AG04450 (cell line): ENCODE results near the gene CDC42EP1. TPM values are rescaled to one million over a fixed set of nuclear protein-coding genes. Genes with fewer than 3 reads are reported as not detected.

Source experiments
- CTCF ChIA-PET: fragments of 300-600, 350-600 bp; formaldehyde crosslinking; extraction: SDS; loops from one replicate; lab custom pipeline; 2022; ENCODE audit warnings: antibody characterized with exemption, inconsistent platforms; lab: Charles Lee
- POLR2A ChIA-PET: fragments of 350-600 bp; formaldehyde crosslinking; extraction: SDS; loops from one replicate; lab custom pipeline; 2021; ENCODE audit warnings: antibody characterized with exemption, inconsistent platforms; lab: Yijun Ruan, JAX
- DNase-seq: peaks from one replicate; pipeline ENCODE4 v3.0.0-alpha.2; 2011; ENCODE audit warnings: low read depth, low spot score
- H3K27ac ChIP-seq: one replicate; pipeline ENCODE4 v1.5.1; 2012; ENCODE audit warnings: low read depth, low read length, control low read depth
- H3K27me3 ChIP-seq: one replicate; pipeline ENCODE4 v1.6.0; 2012; ENCODE audit warnings: low read length; ENCODE audit not compliant: control insufficient read depth, insufficient read depth
- H3K4me3 ChIP-seq: 2 replicates; pipeline ENCODE4 v1.5.1; 2011; ENCODE audit warnings: mild to moderate bottlenecking, low read depth, low read length, control low read depth
- H3K9me3 ChIP-seq: 2 replicates; pipeline ENCODE4 v1.5.1; 2012; ENCODE audit warnings: low read length; ENCODE audit not compliant: control insufficient read depth, insufficient read depth
- CTCF ChIP-seq: IDR thresholded peaks from 2 replicates; pipeline ENCODE4 v1.5.1; 2011; ENCODE audit warnings: low read depth, low read length, control low read depth, inconsistent platforms
- polyA plus RNA-seq: library from polyadenylated mRNA; depleted of rRNA; stranded (reverse); fragments of >200 nt; gene quantifications from 2 replicates; pipeline ENCODE4 v1.2.3, GENCODE V29; 2011

CDC42EP1 gene
- polyA plus RNA-seq, 1 experiment, result 13.0 TPM

- TF ChIP-seq CTCF, result peak; percentile 83
- POLR2A ChIA-PET, result interaction anchor here (1.0 to 2.7 kb wide), 6 partner anchors 14 to 130 kb away, joined by 3 to 17 read pairs (median 8); partner anchors contain the start of genes CDC42EP1, LGALS1 and PDXP
- CTCF ChIA-PET, result interaction anchor here (0.7 to 16.5 kb wide), 9 partner anchors 12 to 75 kb away, joined by 3 to 375 read pairs (median 4); partner anchors contain the start of genes CDC42EP1 and GGA1
- Histone ChIP-seq H3K27me3 (no peaks in the 10 kb centered on the region), H3K9me3 (no peaks in the 10 kb centered on the region; the same call in 1 of the 2 replicates), H3K4me3 (peak overlapping the region; percentile 50), H3K27ac (peak overlapping the region; percentile 91)
- DNase-seq, result no peak
Measured at GRCh38 chr22:37544955-37545702, 15.2 kb upstream of the CDC42EP1 start.

- no peaks in the 10 kb centered on the region for H3K27me3 ChIP-seq
- H3K9me3 ChIP-seq, result no peaks in the 10 kb centered on the region; the same call in 1 of the 2 replicates
- H3K4me3 ChIP-seq, result peak overlapping the region; percentile 50
- POLR2A ChIA-PET, result interaction anchor here (0.6 to 2.7 kb wide), 10 partner anchors 14 to 129 kb away, joined by 3 to 17 read pairs (median 5); partner anchors contain the start of genes CDC42EP1, GGA1, LGALS1 and PDXP
- peak overlapping the region; percentile 91 for H3K27ac ChIP-seq
- CTCF ChIA-PET, result interaction anchor here (1.2 to 16.5 kb wide), 6 partner anchors 20 to 74 kb away, joined by 3 to 375 read pairs (median 32); partner anchors contain the start of genes CDC42EP1 and GGA1
- no peak for TF ChIP-seq CTCF
- DNase-seq, result peak; percentile 84
Measured at GRCh38 chr22:37545703-37546436, 14.4 kb upstream of the CDC42EP1 start.

GRCh38 chr22:37546437-37547250 is 13.6 kb upstream of the CDC42EP1 start:
- TF ChIP-seq CTCF, result peak; percentile 17; the same call in 1 of the 2 replicates

GRCh38 chr22:37547251-37547741 is 13.0 kb upstream of the CDC42EP1 start:
- H3K27me3 ChIP-seq, result no peaks in the 10 kb centered on the region
- TF ChIP-seq CTCF, result no peak
- POLR2A ChIA-PET, result interaction anchor here (0.5 to 2.7 kb wide), 7 partner anchors 12 to 204 kb away, joined by 3 to 17 read pairs (median 4); partner anchors contain the start of genes CDC42EP1 and GGA1
- H3K27ac ChIP-seq, result peak overlapping the region; percentile 91
- no peak overlapping the region for H3K4me3 ChIP-seq
- no peaks in the 10 kb centered on the region; the same call in 1 of the 2 replicates for H3K9me3 ChIP-seq
- CTCF ChIA-PET, result interaction anchor here (7.4 to 16.5 kb wide), 3 partner anchors 18 to 61 kb away, joined by 60 to 375 read pairs (median 192); partner anchors contain the start of genes CDC42EP1 and GGA1
- DNase-seq, result no peak

More at GRCh38 chr22:37546437-37547250, 13.6 kb upstream of the CDC42EP1 start:
- Histone ChIP-seq H3K4me3 (no peak overlapping the region), H3K9me3 (no peaks in the 10 kb centered on the region; the same call in 1 of the 2 replicates), H3K27ac (peak overlapping the region; percentile 91), H3K27me3 (no peaks in the 10 kb centered on the region)
- ChIA-PET CTCF (interaction anchor here (1.2 to 16.5 kb wide), 5 partner anchors 19 to 73 kb away, joined by 3 to 375 read pairs (median 60); partner anchors contain the start of genes CDC42EP1 and GGA1), POLR2A (interaction anchor here (0.5 to 2.7 kb wide), 13 partner anchors 13 to 205 kb away, joined by 3 to 17 read pairs (median 4); partner anchors contain the start of genes CDC42EP1, GGA1 and PDXP)
- DNase-seq, result no peak
